Kidney (tissue), 14 donors: Measurements from ENCODE around the gene GPSM1. TPM values are rescaled to one million over a fixed set of nuclear protein-coding genes. Genes with fewer than 3 reads are reported as not detected.

Experiments used
- DNase-seq, 5 donors: peaks; one replicate each; pipeline ENCODE4 v3.0.0-alpha.2; 2013 to 2020
- FAIRE-seq: peaks from 2 replicates; lab custom pipeline; 2012; peaks lifted over from hg19 to GRCh38; lab: Jason Lieb, UNC
- H3K27ac ChIP-seq, 2 donors: one replicate each; pipeline ENCODE4 v1.7.0; 2013; ENCODE audit warnings: low read depth in 2 of 2, low read length in 2 of 2, inconsistent platforms in 1 of 2
- H3K27me3 ChIP-seq: one replicate; pipeline ENCODE4 v1.7.1; 2013; ENCODE audit warnings: low read length, inconsistent platforms; ENCODE audit not compliant: control insufficient read depth, insufficient read depth
- H3K36me3 ChIP-seq, 3 donors: one replicate each; pipeline versions ENCODE4 v1.7.0 to v1.7.1; 2013; ENCODE audit warnings: low read length in 3 of 3, control low read depth in 1 of 3, inconsistent platforms in 1 of 3; ENCODE audit not compliant: insufficient read depth in 3 of 3, control insufficient read depth in 2 of 3
- H3K4me1 ChIP-seq, 3 donors: one replicate each; pipeline versions ENCODE4 v1.7.0 to v1.7.1; 2013; ENCODE audit warnings: low read length in 3 of 3, inconsistent platforms in 1 of 3, low read depth in 1 of 3; ENCODE audit not compliant: control insufficient read depth in 2 of 3, insufficient read depth in 2 of 3
- H3K4me3 ChIP-seq, 3 donors: one replicate each; pipeline versions ENCODE4 v1.7.0 to v1.8.1; 2013; ENCODE audit warnings: low read length in 3 of 3, control low read depth in 1 of 3, inconsistent platforms in 1 of 3
- H3K9ac ChIP-seq, 3 donors: one replicate each; pipeline versions ENCODE4 v1.7.0 to v1.7.1; 2013; ENCODE audit warnings: low read length in 3 of 3, control low read depth in 1 of 3, inconsistent platforms in 1 of 3
- H3K9me3 ChIP-seq, 3 donors: one replicate each; pipeline versions ENCODE4 v1.7.0 to v1.7.1; 2013; ENCODE audit warnings: low read length in 3 of 3, control low read depth in 1 of 3, inconsistent platforms in 1 of 3; ENCODE audit not compliant: control insufficient read depth in 2 of 3, insufficient read depth in 1 of 3
- CTCF ChIP-seq: IDR thresholded peaks from 3 replicates; pipeline ENCODE4 v1.5.1; 2012; ENCODE audit warnings: mild to moderate bottlenecking, moderate library complexity, borderline replicate concordance; ENCODE audit not compliant: insufficient read depth; ENCODE audit errors: extremely low read depth
- intact Hi-C: fragments of 100-400 bp; cut with DNase I; formaldehyde crosslinking; loops from one replicate; pipeline ENCODE4 v1.11.1; 2022
- polyA plus RNA-seq: library from polyadenylated mRNA; stranded (reverse); fragments of 350-450 nt; fragmentation: Illumina TruSeq; extraction: RNeasy Lipid Tissue Mini Kit (QIAGEN cat#74804); gene quantifications from one replicate; pipeline ENCODE4 v1.2.3, GENCODE V29; 2014; ENCODE audit warnings: low read depth, low replicate concordance; ENCODE audit not compliant: insufficient read depth
- total RNA-seq: library from RNA; stranded (reverse); fragmentation: NEBNext Ultra II Directional; extraction: Animal tissue kit (Norgen Biotek cat#: 25700); gene quantifications from one replicate; pipeline ENCODE4 v1.2.1, GENCODE V29; 2021
- donor health status: control.
- donor health status: control.
- donor health status: control.
- donor health status: control.
- donor health status: control.
- donor health status: DM: yes; HTN: yes; CAD: no.
- donor health status: Normal renal cell carcinoma (clear cell type).

GPSM1 gene
- total and polyA plus RNA-seq, 2 donors from 2014 or later, result 11.6 to 11.9 TPM

GRCh38 chr9:136278894-136279293, 48.4 kb upstream of the GPSM1 start:
- TF ChIP-seq CTCF, result no peak
- no peak overlapping the region for H3K9ac ChIP-seq
- H3K27me3 ChIP-seq, result no peaks in the 10 kb centered on the region
- H3K36me3 ChIP-seq, result no peaks in the 10 kb centered on the region
- FAIRE-seq (no peak), DNase-seq (no peak)
- intact Hi-C loops, result no loop called here
- H3K4me3 ChIP-seq, result no peak overlapping the region
- no peaks in the 10 kb centered on the region for H3K9me3 ChIP-seq
- no peak overlapping the region for H3K27ac ChIP-seq
- H3K4me1 ChIP-seq, result peaks cover 0 to 4% (median 0%) of the 10 kb centered on the region in 3 donors

GRCh38 chr9:136279471-136279870, 47.9 kb upstream of the GPSM1 start:
- H3K27me3 ChIP-seq, result no peaks in the 10 kb centered on the region
- no peaks in the 10 kb centered on the region for H3K9me3 ChIP-seq
- H3K36me3 ChIP-seq, result no peaks in the 10 kb centered on the region
- TF ChIP-seq CTCF, result no peak
- H3K9ac ChIP-seq, result no peak overlapping the region
- peaks cover 0 to 4% (median 0%) of the 10 kb centered on the region in 3 donors for H3K4me1 ChIP-seq
- H3K4me3 ChIP-seq, result no peak overlapping the region
- intact Hi-C loops, result no loop called here
- FAIRE-seq, result no peak
- H3K27ac ChIP-seq, result no peak overlapping the region
- DNase-seq, result no peak

- FAIRE-seq, result no peak
- Histone ChIP-seq H3K27me3 (no peaks in the 10 kb centered on the region), H3K9me3 (no peaks in the 10 kb centered on the region), H3K36me3 (no peaks in the 10 kb centered on the region), H3K4me1 (peaks cover 0 to 4% (median 0%) of the 10 kb centered on the region in 3 donors), H3K4me3 (no peak overlapping the region), H3K27ac (no peak overlapping the region), H3K9ac (no peak overlapping the region)
- TF ChIP-seq CTCF, result no peak
- intact Hi-C loops, result no loop called here
- DNase-seq, result no peak
Measured at GRCh38 chr9:136280535-136281315, 46.6 kb upstream of the GPSM1 start.
